Lower leg skin (tissue), 3 donors: ENCODE data around the gene IQCK.

Experiments used
- POLR2A ChIP-seq, 2 donors: fragments of 450-650 bp; IDR thresholded peaks; one replicate each; pipeline ENCODE4 v1.6.1; 2016 to 2017; ENCODE audit warnings: antibody characterized with exemption in 2 of 2, mild to moderate bottlenecking in 1 of 2, moderate library complexity in 1 of 2
- TF ChIP-seq, protein P1 (sequence below), 3 donors: fragments of 450-650 bp; IDR thresholded peaks; one replicate each; pipeline ENCODE4 v1.5.1; 2016; ENCODE audit warnings: antibody characterized with exemption in 3 of 3, mild to moderate bottlenecking in 3 of 3, moderate library complexity in 2 of 3

GRCh38 chr16:19674485-19674884 is 43.6 kb upstream of the IQCK start:
- TF ChIP-seq, protein P1, sequence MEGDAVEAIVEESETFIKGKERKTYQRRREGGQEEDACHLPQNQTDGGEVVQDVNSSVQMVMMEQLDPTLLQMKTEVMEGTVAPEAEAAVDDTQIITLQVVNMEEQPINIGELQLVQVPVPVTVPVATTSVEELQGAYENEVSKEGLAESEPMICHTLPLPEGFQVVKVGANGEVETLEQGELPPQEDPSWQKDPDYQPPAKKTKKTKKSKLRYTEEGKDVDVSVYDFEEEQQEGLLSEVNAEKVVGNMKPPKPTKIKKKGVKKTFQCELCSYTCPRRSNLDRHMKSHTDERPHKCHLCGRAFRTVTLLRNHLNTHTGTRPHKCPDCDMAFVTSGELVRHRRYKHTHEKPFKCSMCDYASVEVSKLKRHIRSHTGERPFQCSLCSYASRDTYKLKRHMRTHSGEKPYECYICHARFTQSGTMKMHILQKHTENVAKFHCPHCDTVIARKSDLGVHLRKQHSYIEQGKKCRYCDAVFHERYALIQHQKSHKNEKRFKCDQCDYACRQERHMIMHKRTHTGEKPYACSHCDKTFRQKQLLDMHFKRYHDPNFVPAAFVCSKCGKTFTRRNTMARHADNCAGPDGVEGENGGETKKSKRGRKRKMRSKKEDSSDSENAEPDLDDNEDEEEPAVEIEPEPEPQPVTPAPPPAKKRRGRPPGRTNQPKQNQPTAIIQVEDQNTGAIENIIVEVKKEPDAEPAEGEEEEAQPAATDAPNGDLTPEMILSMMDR (IDR thresholded peaks at IDR 0.05): no peak
- TF ChIP-seq POLR2A (IDR thresholded peaks at IDR 0.05): no peak
